Thymus (tissue), 11 donors: ENCODE data around the gene MAPK7. TPM values are rescaled to one million over a fixed set of nuclear protein-coding genes. Genes with fewer than 3 reads are reported as not detected.

Experiments
- DNase-seq, 9 donors: peaks; one replicate each; pipeline ENCODE4 v3.0.0-alpha.2; 2013; ENCODE audit warnings: low spot score in 9 of 9, low read depth in 6 of 9, missing footprints in 1 of 9
- H3K27ac ChIP-seq, 2 donors: one replicate each; pipeline ENCODE4 v1.5.1; 2013; ENCODE audit warnings: control low read depth in 1 of 2, low read depth in 1 of 2, low read length in 1 of 2, mild to moderate bottlenecking in 1 of 2, moderate library complexity in 1 of 2
- H3K27me3 ChIP-seq, 2 donors: one replicate each; pipeline ENCODE4 v1.5.1; 2013; ENCODE audit warnings: low read length in 1 of 2; ENCODE audit not compliant: control insufficient read depth in 2 of 2, insufficient read depth in 1 of 2
- H3K36me3 ChIP-seq, 2 donors: one replicate each; pipeline ENCODE4 v1.5.1; 2013; ENCODE audit warnings: low read length in 1 of 2, mild to moderate bottlenecking in 1 of 2, moderate library complexity in 1 of 2; ENCODE audit not compliant: control insufficient read depth in 2 of 2, insufficient read depth in 2 of 2
- H3K4me1 ChIP-seq, 2 donors: one replicate each; pipeline ENCODE4 v1.5.1; 2013; ENCODE audit warnings: low read length in 2 of 2; ENCODE audit not compliant: control insufficient read depth in 2 of 2, insufficient read depth in 2 of 2
- H3K4me3 ChIP-seq, 2 donors: one replicate each; pipeline ENCODE4 v1.5.1; 2013; ENCODE audit warnings: low read length in 2 of 2, control low read depth in 1 of 2, mild to moderate bottlenecking in 1 of 2
- H3K9me3 ChIP-seq, 2 donors: one replicate each; pipeline ENCODE4 v1.5.1; 2013; ENCODE audit warnings: low read length in 1 of 2, mild to moderate bottlenecking in 1 of 2; ENCODE audit not compliant: control insufficient read depth in 2 of 2, insufficient read depth in 1 of 2
- WGBS: extraction: QIAGEN DNeasy Blood & Tissue Kit; methylation state at CpG from one replicate; pipeline ENCODE4 v1.1.7; 2013; 5-methylcytosine and 5-hydroxymethylcytosine counted together
- polyA plus RNA-seq: library from polyadenylated mRNA; stranded (reverse); fragments of 200-250 nt; gene quantifications from one replicate; pipeline ENCODE4 v1.2.3, GENCODE V29; 2013
- total RNA-seq: library from RNA; stranded (reverse); fragments of 120-200 nt; gene quantifications from one replicate; pipeline ENCODE4 v1.2.4, GENCODE V29; 2013
- donor health status: healthy.

MAPK7 gene
- total and polyA plus RNA-seq, 2 donors, result 3.3 to 13.7 TPM

DNA sequence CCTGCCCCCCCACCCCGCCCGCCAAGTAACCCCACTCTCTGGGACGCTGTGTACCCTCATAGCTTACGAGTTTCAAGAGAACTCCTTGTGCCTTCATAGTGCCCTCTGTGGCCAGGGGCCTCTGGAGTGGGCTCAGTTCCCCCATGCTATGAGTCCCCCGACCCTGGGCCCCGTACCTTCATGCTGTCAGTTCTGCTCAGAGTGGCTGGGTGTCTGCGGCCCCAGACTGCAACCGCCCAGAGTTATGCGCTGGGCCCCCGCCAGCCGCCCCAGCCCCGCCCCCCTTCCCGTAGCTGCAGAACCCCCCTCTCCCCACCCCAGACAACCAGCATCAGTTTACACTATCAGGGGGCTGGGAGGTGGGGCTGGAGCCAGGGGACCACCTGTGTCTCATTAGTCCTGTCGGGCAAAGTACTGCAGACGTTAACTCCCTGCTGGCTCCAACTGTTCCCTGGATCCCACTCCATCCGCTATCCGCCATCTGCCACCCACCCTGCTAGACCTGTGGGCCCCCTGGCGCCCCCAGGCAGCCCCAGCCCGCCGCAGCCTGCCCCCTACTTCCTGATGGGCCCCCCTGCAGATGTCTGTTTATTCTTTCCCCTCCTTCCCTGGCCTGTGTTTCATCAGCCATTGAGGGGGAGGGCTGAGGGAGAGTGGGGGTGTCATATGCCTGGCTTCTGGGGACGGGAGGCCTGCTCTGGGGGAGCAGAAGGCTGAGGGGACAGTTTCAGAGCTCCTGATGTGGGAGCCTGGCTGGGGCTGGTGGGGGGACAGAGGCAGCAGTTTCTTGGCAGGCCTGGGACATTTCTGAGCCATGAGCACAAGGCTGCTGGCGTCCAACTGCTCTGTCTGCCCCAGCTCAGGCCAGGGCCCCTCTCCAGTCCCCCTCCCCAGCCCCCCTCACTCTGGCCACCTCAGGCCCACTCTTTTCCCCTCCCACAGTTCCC is 8.9 kb downstream of the MAPK7 start, which contains the start of gene MFAP4:
MFAP4 (minus strand) TSS at position 217 of the 947 bp plus-strand sequence; CDS start at position 182, 35 bp downstream.
- Histone ChIP-seq H3K36me3 (peaks cover 13 to 19% of the 10 kb centered on the region in 2 donors), H3K9me3 (no peaks in the 10 kb centered on the region), H3K4me1 (peaks cover 30 to 78% of the 10 kb centered on the region in 2 donors), H3K27ac (peak within 1 kb of the TSS; percentile 68 to 81), H3K27me3 (no peaks in the 10 kb centered on the region), H3K4me3 (peak within 1 kb of the TSS; percentile 29 to 55)
- WGBS, result 7% methylated on average over 22 of the region's 22 CpGs
- DNase-seq, result peak in 7 of 9 donors; percentile 24 to 81 (median 54)

DNA sequence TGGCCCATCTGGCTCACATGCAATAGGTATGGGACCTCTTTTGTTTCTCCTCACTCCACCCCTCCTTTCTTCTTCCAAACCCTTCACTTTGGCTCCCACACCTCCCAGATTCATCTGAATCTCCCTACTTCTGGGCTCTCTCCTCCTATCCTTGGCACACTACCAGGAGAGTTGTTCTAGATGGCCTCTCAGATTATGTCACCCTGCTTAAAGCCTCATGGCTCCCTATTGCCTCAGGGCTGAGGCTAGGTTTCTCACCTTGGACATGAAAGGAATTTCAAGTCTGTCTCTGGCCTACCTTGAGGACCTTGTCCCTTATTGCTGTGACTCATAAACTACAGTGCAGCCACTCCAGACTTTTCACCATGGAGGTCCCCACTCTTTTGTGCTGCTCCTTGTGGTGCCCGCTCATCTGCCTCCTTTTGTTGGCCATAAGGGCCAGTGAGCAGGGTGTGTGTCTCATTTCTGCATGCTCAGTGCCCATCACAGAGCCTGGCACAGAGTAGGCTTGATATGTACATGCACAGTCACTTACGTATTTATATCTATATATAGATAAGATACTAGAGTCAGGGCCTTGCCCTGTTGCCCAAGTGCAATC is 9.7 kb downstream of the MAPK7 start:
- 98% methylated on average over 2 of the region's 2 CpGs for WGBS
- Histone ChIP-seq H3K9me3 (no peaks in the 10 kb centered on the region), H3K27me3 (no peaks in the 10 kb centered on the region), H3K4me3 (no peak overlapping the region), H3K36me3 (peaks cover 6 to 12% of the 10 kb centered on the region in 2 donors), H3K4me1 (peaks cover 30 to 83% of the 10 kb centered on the region in 2 donors), H3K27ac (peak overlapping the region; percentile 53 to 81)
- peak in 1 of 9 donors; percentile 36 for DNase-seq

DNA sequence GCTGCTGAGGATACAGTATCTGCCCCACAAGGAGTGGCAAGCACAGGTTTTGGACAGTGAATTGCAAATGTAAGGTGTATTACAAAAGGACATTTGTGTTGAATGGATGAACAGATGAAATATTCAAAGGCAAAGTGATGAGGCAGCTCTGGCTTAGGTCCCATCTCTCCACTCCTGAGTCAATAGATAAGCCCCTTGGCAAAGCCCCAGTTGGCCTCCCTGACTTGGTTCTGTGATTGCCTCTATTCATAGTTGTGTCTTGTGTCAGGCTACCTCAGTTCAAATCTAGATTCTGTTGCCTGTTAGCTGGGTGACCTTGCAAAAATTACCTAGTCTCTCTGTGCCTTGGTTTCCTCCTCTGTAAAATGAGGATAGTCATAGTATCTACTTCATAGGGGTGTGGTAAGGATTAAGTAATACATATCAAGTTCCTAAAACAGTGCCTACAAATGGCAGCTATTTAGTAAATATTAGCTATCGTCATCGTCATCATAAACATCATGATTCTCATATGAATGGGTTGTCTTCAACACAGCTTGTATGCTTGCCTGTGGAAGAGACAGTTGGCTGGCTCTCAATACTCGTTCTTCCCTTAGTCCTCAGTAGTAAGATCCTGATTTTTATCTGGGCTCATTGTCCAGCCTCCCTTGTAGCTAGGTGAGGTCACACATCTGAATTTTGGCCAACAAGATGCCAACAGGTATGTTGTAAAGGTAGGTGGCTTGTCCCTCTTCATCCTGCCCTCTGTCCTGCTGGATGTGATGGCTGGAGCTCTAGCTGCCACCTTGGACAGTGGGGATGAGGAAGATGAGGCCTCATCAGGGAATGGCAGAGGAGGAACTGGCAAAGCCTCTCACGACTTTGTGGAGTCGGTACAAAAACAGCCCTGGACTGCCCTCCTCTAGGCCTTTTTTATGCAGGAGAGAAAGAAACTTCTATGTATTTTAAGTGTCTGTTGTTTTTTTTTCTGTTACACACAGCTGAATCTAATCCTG is 10.8 kb downstream of the MAPK7 start:
- no peak for DNase-seq
- Histone ChIP-seq H3K4me1 (peaks cover 30 to 77% of the 10 kb centered on the region in 2 donors), H3K27ac (no peak overlapping the region), H3K4me3 (no peak overlapping the region), H3K36me3 (peaks cover 0 to 2% of the 10 kb centered on the region in 2 donors), H3K27me3 (no peaks in the 10 kb centered on the region), H3K9me3 (no peaks in the 10 kb centered on the region)
- 95% methylated on average over 5 of the region's 5 CpGs for WGBS

DNA sequence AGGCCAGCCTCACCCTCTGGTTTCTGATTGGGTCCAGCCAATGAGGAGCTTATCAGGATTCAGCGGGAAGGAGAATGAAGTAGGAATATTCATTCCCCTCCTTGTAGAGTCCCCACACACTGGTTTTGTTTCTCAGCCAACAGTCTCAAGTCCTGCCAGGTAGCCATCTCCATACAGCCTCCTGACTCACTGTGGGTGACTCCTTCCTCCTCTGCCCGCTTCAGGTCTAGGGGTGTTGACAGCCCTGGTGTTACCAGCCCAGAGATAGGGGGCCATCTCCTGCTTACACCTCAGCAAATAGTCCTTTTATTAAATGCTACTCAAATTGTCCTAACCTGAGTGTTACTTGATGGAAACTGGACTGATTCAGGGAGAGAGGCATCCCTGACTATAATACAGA is 12.7 kb downstream of the MAPK7 start:
- WGBS, result 99% methylated on average over 2 of the region's 2 CpGs
- no peaks in the 10 kb centered on the region for H3K9me3 ChIP-seq
- no peaks in the 10 kb centered on the region for H3K27me3 ChIP-seq
- H3K4me3 ChIP-seq, result no peak overlapping the region
- H3K27ac ChIP-seq, result no peak overlapping the region
- no peaks in the 10 kb centered on the region for H3K36me3 ChIP-seq
- DNase-seq, result no peak
- peaks cover 21 to 59% of the 10 kb centered on the region in 2 donors for H3K4me1 ChIP-seq

DNA sequence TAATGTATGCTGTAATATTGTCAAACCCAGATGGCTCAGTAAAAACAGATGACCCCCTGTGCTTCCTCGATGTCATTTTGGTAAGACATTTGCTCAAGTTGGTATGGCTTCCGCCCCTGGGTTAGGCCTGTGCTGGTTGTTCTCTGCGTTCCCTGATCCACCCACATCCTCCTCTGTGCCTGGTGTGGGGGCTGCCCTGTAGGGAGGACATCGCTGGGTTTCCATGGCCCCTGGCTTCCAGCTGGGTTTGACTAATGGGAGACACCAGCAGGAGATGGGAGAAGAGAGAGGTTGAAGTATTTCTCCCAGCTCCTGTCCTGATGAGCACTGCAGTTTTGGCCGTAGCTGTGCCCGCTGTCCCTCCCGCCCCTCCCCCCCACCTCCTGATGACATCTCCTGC is 13.1 kb downstream of the MAPK7 start:
- no peak overlapping the region for H3K27ac ChIP-seq
- peaks cover 18 to 54% of the 10 kb centered on the region in 2 donors for H3K4me1 ChIP-seq
- no peak for DNase-seq
- H3K9me3 ChIP-seq, result no peaks in the 10 kb centered on the region
- H3K4me3 ChIP-seq, result no peak overlapping the region
- H3K36me3 ChIP-seq, result no peaks in the 10 kb centered on the region
- whole genome bisulfite sequencing, result 97% methylated on average over 7 of the region's 7 CpGs
- H3K27me3 ChIP-seq, result no peaks in the 10 kb centered on the region

DNA sequence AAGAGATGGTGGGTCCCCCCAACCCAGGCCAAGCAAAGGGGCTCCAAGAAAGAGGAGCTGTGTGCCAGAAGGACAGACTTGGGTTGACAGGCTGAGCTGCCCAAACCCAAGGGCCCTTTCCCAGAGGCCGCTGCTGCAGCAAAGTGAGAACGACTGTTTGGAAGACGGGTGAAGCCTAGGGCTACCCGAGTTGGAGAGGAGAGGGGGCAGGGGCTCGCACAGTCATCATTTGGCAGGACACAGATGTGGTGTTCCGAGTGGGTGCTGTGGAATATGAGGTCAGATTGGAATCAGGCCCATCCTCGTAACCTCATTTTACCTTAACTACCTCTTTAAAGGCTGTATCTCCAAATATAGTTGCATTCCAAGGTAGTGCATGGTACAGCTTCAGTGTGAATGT is 14.0 kb downstream of the MAPK7 start:
- Histone ChIP-seq H3K9me3 (no peaks in the 10 kb centered on the region), H3K36me3 (no peaks in the 10 kb centered on the region), H3K27ac (no peak overlapping the region), H3K4me1 (peaks cover 11 to 46% of the 10 kb centered on the region in 2 donors), H3K27me3 (no peaks in the 10 kb centered on the region), H3K4me3 (no peak overlapping the region)
- no peak for DNase-seq
- 96% methylated on average over 7 of the region's 7 CpGs for WGBS

DNA sequence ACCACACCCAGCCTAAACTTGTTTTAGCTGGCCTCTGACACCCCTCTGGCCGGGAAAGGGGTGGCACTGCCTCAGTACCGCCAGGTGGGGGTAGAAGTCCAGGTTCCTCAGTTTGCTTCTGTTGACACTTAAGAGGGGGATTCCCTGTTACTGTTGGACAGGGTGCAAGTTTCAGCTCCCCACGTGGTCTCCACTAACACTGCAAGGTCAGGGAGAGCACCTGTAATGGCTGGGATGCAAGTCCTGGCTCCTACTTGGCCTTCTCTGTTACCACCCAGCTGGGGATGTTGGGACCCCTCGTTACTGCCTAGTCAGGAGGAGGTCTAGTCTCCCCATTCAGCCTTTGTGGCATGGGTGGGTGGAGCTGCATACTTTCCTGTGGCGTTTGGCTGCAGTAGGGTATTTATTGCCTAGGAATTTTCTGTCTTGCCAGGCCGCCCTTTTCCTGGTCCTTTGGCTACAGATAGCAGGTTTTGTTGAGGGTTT is 19.3 kb downstream of the MAPK7 start:
- Histone ChIP-seq H3K9me3 (no peaks in the 10 kb centered on the region), H3K27me3 (no peaks in the 10 kb centered on the region), H3K4me1 (peaks cover 0 to 5% of the 10 kb centered on the region in 2 donors), H3K4me3 (no peak overlapping the region), H3K36me3 (no peaks in the 10 kb centered on the region), H3K27ac (no peak overlapping the region)
- WGBS, result 93% methylated on average over 6 of the region's 6 CpGs
- DNase-seq, result no peak

DNA sequence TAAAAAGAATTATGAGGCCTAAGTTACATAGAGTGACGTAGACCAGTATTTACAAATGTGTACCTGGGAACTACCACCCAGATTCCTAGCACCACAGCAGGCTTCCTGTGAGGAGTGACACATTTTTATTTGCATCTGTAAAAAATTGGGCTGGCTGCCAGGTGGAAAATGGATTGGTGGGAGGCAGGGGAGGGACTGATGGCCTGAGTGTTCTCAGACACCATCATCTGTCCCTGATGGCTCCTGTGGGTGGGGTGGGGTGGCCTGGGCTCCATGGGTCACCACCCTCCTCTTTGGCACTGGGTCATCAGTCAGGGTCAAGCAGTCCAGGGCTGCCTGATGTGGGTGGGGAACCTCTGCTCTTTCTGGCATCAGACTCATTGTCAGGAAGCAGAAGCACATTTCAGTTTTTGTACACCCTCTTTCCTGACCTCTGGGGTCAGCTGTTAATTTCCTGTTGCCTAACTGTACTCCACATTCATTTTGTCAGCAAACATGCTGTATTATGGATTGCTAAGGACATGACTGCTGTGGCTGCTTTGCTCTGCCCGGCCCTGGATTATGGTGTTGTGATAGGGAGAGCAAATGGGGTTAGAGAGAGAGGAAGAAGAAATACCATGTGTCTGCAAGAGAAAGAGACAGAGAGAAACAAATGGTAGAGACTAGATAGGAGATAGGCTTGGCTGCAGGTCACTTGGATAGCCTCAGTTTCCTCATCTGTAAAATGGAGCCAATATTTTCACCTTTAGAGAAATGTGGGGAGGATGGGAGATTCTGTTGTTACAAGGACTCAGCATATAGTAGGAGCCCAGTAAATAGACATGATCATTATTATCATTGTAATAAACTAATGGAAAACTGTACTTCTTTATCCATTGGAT is 20.2 kb downstream of the MAPK7 start:
- WGBS, result 89% methylated on average over 2 of the region's 2 CpGs
- no peak overlapping the region for H3K4me3 ChIP-seq

More for the DNA sequence above, 20.2 kb downstream of the MAPK7 start:
- Histone ChIP-seq H3K4me1 (peaks cover 0 to 7% of the 10 kb centered on the region in 2 donors), H3K27me3 (no peaks in the 10 kb centered on the region), H3K27ac (no peak overlapping the region), H3K36me3 (no peaks in the 10 kb centered on the region), H3K9me3 (no peaks in the 10 kb centered on the region)
- no peak for DNase-seq
